Ascending aorta (tissue), 2 donors: ENCODE data around the gene SMU1. TPM values are rescaled to one million over a fixed set of nuclear protein-coding genes. Genes with fewer than 3 reads are reported as not detected.

Experiments
- DNase-seq, 2 donors: peaks; one replicate each; pipeline ENCODE4 v3.0.0-alpha.2; 2019; ENCODE audit warnings: low spot score in 2 of 2
- H3K27ac ChIP-seq, 2 donors: fragments of 200-600 bp; sonication (generic); one replicate each; pipeline ENCODE4 v1.5.1; 2016 to 2017; ENCODE audit warnings: mild to moderate bottlenecking in 1 of 2
- H3K27me3 ChIP-seq: fragments of 200-600 bp; sonication (generic); one replicate; pipeline ENCODE4 v1.5.1; 2017
- H3K36me3 ChIP-seq, 2 donors: fragments of 200-600 bp; sonication (generic); one replicate each; pipeline ENCODE4 v1.5.1; 2016
- H3K4me1 ChIP-seq, 2 donors: fragments of 200-600 bp; sonication (generic); one replicate each; pipeline ENCODE4 v1.5.1; 2016 to 2017; ENCODE audit warnings: mild to moderate bottlenecking in 1 of 2
- H3K4me3 ChIP-seq, 2 donors: fragments of 200-600 bp; sonication (generic); one replicate each; pipeline ENCODE4 v1.5.1; 2016 to 2017; ENCODE audit warnings: mild to moderate bottlenecking in 1 of 2
- H3K9me3 ChIP-seq, 2 donors: fragments of 200-600 bp; sonication (generic); one replicate each; pipeline ENCODE4 v1.5.1; 2016
- CTCF ChIP-seq, 3 experiments: fragments of 200-600 bp in 2 of 3; fragments of 450-650 bp in 1 of 3; sonication (generic) in 2 of 3; IDR thresholded peaks; one replicate each; pipeline ENCODE4 v1.5.1; 2016 to 2019; ENCODE audit warnings: antibody characterized with exemption in 3 of 3, mild to moderate bottlenecking in 1 of 3, moderate library complexity in 1 of 3
- intact Hi-C: fragments of 100-400 bp; cut with DNase I; formaldehyde crosslinking; loops from one replicate; pipeline ENCODE4 v1.15.1; 2023
- total RNA-seq: library from RNA; depleted of rRNA; stranded (reverse); fragments of >200 nt; gene quantifications from one replicate; pipeline ENCODE4 v1.1.0, GENCODE V29; 2016

The SMU1 gene
- total RNA-seq, 1 donor from 2014 or later: 7.2 TPM

DNA sequence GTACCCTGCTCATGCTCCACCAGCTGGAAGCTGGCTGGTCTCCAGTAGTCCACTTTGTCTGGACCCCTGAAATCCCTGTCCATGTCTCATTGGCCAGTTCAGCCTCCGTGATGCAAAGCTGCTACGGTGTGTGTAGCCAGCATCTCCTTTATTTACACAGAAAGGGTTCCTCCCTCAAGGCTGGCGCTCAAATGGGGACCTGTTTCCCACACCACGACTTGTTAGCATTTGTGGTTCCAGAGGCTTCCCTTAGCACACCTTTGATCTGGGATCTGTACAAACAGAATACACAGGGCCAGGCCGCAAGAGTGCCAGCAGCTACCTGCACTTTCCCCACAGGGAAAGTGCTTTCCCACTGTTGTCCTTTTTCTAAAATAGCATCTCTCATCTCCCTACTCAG is 5.7 kb upstream of the SMU1 start:
- H3K4me1 ChIP-seq: peaks cover 12 to 14% of the 10 kb centered on the region in 2 donors
- peak overlapping the region; percentile 61 to 69 for H3K27ac ChIP-seq
- H3K4me3 ChIP-seq: no peak overlapping the region
- intact Hi-C loops: no loop called here
- H3K27me3 ChIP-seq: no peaks in the 10 kb centered on the region
- no peaks in the 10 kb centered on the region for H3K9me3 ChIP-seq
- no peak for TF ChIP-seq CTCF (IDR thresholded peaks at IDR 0.05)
- no peaks in the 10 kb centered on the region for H3K36me3 ChIP-seq
- DNase-seq: no peak

GRCh38 chr9:33081128-33081851 is 4.8 kb upstream of the SMU1 start:
- TF ChIP-seq CTCF (IDR thresholded peaks at IDR 0.05): peak; percentile 62 to 86 (median 77)
- peak in 1 of 2 donors; percentile 88 for DNase-seq
- intact Hi-C loops: loop anchor here (1.0 to 2.0 kb wide), 2 partner anchors 86 to 144 kb away; partner anchors contain the start of gene B4GALT1
- no peaks in the 10 kb centered on the region for H3K9me3 ChIP-seq
- no peaks in the 10 kb centered on the region for H3K36me3 ChIP-seq
- H3K27ac ChIP-seq: peak overlapping the region; percentile 62 to 69
- H3K27me3 ChIP-seq: no peaks in the 10 kb centered on the region
- H3K4me1 ChIP-seq: peaks cover 12 to 14% of the 10 kb centered on the region in 2 donors
- no peak overlapping the region for H3K4me3 ChIP-seq

DNA sequence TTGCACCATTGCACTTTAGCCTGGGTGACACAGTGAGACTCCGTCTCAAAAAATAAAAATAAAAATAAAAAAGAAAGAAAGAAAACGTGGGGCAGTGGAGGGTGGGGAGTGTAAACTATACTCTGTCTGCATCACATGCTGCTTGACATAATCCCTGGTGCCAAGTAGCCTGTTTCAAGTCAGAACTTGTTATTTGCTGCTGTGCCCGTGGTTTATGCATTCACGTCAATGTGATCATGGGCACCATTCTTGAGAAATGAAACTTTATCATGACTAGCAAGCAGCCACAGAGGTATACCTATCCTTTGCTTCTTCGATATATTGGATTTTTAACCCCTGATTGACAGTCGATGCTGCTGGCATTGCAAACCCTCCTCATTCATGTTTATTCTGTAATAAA is 4.1 kb upstream of the SMU1 start:
- Histone ChIP-seq H3K4me3 (no peak overlapping the region), H3K9me3 (no peaks in the 10 kb centered on the region), H3K27ac (peak overlapping the region; percentile 62 to 69), H3K4me1 (peaks cover 12 to 18% of the 10 kb centered on the region in 2 donors), H3K36me3 (no peaks in the 10 kb centered on the region), H3K27me3 (no peaks in the 10 kb centered on the region)
- intact Hi-C loops: loop anchor here (2.0 kb wide), 1 partner anchor 86 kb away; the partner anchor contains the start of gene B4GALT1
- TF ChIP-seq CTCF (IDR thresholded peaks at IDR 0.05): no peak
- DNase-seq: no peak

DNA sequence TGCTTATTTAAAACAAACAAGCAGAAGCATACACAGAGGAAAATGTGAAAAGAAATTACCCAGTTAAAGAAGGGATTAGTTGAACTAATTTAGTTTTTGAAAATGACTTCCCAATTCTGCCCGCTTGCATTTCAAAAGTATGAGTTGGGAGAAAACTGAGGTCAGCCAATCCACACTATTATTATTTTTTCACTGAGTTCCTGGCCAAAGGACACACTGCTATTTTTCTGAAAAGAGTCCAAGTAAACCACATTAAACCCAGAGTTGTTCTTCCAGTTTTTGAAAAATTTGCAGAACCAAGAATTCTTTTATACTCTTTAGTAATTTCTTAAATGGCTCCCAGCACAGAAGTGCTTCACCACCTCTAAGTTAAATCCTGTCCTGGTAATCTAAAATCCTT is 7.5 kb downstream of the SMU1 start:
- Histone ChIP-seq H3K27me3 (no peaks in the 10 kb centered on the region), H3K9me3 (no peaks in the 10 kb centered on the region), H3K4me1 (peaks cover 6 to 16% of the 10 kb centered on the region in 2 donors), H3K27ac (peak overlapping the region; percentile 55 to 70), H3K4me3 (no peak overlapping the region), H3K36me3 (peaks cover 53 to 76% of the 10 kb centered on the region in 2 donors)
- no peak for DNase-seq
- no peak for TF ChIP-seq CTCF (IDR thresholded peaks at IDR 0.05)
- intact Hi-C loops: no loop called here

GRCh38 chr9:33065157-33066076 is 11.1 kb downstream of the SMU1 start:
- DNase-seq: no peak
- no peak for TF ChIP-seq CTCF (IDR thresholded peaks at IDR 0.05)
- H3K4me3 ChIP-seq: no peak overlapping the region
- intact Hi-C loops: no loop called here
- H3K4me1 ChIP-seq: peaks cover 6 to 16% of the 10 kb centered on the region in 2 donors
- H3K36me3 ChIP-seq: peaks cover 62 to 80% of the 10 kb centered on the region in 2 donors
- no peak overlapping the region for H3K27ac ChIP-seq
- no peaks in the 10 kb centered on the region for H3K9me3 ChIP-seq
- H3K27me3 ChIP-seq: no peaks in the 10 kb centered on the region
